ENCODE results near the gene SYNJ1.

GRCh38 chr21:32732544-32732943 lies 4.7 kb upstream of the SYNJ1 start:
- no peak for TF ChIP-seq CTCF (IDR thresholded peaks at IDR 0.05)
- TF ChIP-seq POLR2AphosphoS5 (IDR thresholded peaks at IDR 0.05): no peak

All from prostate gland (tissue), 2 donors.